DND-41 (cell line): ENCODE data around the gene RNF227.

ENCODE experiments used
- EZH2 ChIP-seq: IDR thresholded peaks from 3 replicates; pipeline ENCODE4 v1.6.1; 2012; ENCODE audit warnings: borderline replicate concordance, low read depth, mild to moderate bottlenecking, moderate library complexity, low read length, inconsistent platforms; ENCODE audit not compliant: severe bottlenecking
- TF ChIP-seq, protein P1 (sequence below): IDR thresholded peaks from 2 replicates; pipeline ENCODE4 v1.5.1; 2012; ENCODE audit warnings: borderline replicate concordance, low read length, moderate library complexity, mild to moderate bottlenecking; ENCODE audit not compliant: poor library complexity, severe bottlenecking; ENCODE audit errors: extremely low read depth

DNA sequence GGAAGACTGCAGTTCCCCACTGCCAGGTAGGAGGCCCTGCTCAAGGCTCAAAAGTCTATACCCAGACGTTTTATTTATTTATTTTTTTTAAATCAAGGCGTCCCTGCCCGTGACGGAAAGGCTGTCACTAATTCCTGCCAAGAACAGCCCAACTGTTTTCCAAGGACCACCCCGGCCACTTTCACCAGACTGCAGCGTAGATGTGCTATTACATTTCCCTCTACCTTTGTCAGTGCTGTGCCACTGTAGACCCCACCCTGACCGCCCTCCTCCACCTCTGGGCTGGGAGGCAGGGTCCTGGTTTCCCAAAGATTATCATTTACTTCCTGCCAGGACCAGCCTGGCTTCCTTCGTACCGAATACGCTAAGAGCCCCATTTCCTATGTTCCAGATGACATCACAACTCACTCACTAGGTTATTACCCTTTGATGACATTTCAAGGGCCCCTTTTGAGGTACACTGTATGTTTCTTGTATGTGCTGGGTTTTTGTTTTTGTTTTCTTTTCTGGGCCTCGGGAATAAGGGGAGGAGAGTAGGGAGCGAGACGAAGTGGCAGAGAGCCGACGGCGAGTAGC lies 6.3 kb upstream of the RNF227 start:
- TF ChIP-seq, protein P1, sequence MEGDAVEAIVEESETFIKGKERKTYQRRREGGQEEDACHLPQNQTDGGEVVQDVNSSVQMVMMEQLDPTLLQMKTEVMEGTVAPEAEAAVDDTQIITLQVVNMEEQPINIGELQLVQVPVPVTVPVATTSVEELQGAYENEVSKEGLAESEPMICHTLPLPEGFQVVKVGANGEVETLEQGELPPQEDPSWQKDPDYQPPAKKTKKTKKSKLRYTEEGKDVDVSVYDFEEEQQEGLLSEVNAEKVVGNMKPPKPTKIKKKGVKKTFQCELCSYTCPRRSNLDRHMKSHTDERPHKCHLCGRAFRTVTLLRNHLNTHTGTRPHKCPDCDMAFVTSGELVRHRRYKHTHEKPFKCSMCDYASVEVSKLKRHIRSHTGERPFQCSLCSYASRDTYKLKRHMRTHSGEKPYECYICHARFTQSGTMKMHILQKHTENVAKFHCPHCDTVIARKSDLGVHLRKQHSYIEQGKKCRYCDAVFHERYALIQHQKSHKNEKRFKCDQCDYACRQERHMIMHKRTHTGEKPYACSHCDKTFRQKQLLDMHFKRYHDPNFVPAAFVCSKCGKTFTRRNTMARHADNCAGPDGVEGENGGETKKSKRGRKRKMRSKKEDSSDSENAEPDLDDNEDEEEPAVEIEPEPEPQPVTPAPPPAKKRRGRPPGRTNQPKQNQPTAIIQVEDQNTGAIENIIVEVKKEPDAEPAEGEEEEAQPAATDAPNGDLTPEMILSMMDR, result no peak
- no peak for TF ChIP-seq EZH2
